ENCODE measurements around the gene SIDT2.
A peak's percentile ranks its signal among the peaks of the same experiment; 100 is the strongest.

The SIDT2 gene

DNA sequence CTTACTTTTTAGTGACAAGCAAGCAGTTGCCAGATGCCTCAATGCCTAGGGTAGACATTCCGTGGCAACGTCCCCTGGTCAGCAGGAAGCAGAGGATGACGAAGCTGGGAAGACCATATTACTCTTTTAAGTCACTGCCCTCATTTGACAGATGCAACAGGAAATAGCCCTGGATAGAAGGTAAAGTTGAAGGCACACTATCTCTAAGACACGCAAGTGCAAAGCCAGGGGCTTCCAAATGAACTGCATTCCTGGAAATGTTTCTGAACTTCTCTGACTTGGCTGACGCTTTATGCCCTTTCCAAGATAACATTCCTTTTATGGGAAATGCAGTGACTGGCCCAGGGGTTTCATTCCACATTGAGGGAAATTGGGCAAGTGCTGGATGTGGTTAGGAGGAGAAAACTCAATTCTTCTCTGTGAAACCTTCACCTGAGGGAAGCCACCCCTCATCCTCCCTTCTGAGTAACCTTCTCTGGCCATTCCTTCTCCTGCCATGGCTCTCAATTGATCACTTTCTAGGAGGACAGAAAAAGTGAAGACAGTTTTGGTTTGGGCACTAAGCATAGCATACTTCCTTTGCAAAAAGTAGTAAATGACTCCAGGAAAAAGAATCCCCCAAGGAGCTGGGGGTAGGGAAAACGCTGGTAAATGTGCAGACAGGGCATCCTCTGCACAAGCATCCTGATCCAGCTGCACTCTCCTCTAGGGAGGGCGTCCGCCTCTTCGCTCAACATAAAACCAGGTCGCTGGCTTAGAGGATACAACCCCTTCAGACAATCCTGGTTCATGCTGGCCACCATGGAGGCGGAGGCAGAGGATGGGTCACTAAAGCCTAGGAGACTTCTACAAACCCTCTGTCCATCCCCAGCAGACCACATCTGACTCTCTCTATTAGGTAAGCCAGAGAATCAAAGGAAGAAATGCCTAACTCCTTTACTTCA, 38.9 kb downstream of the SIDT2 start:
- no peak overlapping the region for H3K4me3 Mint-ChIP-seq
- no peaks in the 10 kb centered on the region for H3K9me3 Mint-ChIP-seq
- no peak overlapping the region for H3K27ac Mint-ChIP-seq
- no peaks in the 10 kb centered on the region for H3K27me3 Mint-ChIP-seq
- peaks cover 7% of the 10 kb centered on the region for H3K4me1 Mint-ChIP-seq
- ATAC-seq = no peak
- H3K36me3 Mint-ChIP-seq = peaks cover 77% of the 10 kb centered on the region

DNA sequence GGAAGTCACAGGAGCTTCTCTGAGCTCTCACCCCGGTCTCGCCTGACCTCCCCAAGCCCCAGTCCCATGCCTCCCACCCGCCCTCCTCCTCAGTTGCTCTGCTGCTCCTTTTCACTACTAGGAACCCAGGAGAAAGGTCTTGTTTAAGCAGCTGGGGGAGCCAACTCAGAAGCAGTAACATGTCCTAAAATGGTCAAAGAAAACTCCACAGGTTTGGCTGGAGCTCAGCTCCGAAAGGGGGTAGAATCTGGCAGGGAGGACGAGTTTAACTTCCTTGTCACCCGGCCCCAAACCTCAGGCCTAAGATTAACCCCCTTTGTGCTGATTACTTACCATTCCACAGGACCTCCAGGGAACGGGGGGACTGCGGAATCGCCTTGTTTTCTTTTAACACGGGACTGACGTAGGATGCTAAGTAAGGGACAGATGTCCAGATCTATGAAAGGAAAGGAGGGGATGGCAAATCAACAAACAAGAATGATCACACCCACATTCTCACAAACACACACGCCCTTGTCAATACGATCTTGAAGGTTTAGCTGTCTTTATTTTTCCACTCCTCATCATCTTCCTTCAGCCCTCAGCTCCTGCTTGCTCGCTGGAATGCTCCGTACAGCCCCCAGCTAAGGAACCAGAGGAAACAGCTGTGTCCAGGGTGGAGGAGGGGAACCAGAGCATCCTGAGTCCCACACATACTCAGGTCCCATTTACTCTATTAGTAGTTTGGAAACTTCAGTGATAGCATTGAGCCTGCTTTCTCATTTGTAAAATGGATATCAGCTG, 39.8 kb downstream of the SIDT2 start:
- no peak overlapping the region for H3K4me3 Mint-ChIP-seq
- no peak overlapping the region for H3K27ac Mint-ChIP-seq

DNA sequence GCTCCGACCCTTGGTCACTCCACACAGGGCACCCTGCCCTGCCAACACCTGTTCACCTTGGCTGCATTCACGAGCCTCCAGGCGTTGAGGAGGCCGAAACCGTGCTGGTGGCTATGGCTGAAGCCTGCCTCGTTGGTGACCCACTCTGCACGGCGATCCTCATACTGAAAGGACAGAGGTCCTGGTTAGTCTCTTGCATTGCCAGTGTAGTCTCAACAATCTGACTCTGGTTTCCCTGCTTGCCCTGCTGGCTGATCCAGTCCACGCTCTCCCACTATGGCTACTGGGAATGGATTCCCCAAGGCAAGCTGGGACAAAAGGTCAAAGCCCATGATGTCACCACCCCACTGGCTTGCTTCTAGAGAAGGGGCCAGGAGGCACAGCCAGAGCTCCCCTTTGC, 40.5 kb downstream of the SIDT2 start:
- ATAC-seq = no peak
- Mint-ChIP-seq H3K9me3 (no peaks in the 10 kb centered on the region), H3K4me3 (no peak overlapping the region), H3K36me3 (peaks cover 75% of the 10 kb centered on the region), H3K4me1 (peaks cover 7% of the 10 kb centered on the region), H3K27ac (peak overlapping the region; percentile 74), H3K27me3 (no peaks in the 10 kb centered on the region)

More for the DNA sequence above, 39.8 kb downstream of the SIDT2 start:
- Mint-ChIP-seq H3K27me3 (no peaks in the 10 kb centered on the region), H3K36me3 (peaks cover 73% of the 10 kb centered on the region), H3K9me3 (no peaks in the 10 kb centered on the region), H3K4me1 (peaks cover 7% of the 10 kb centered on the region)
- no peak for ATAC-seq

DNA sequence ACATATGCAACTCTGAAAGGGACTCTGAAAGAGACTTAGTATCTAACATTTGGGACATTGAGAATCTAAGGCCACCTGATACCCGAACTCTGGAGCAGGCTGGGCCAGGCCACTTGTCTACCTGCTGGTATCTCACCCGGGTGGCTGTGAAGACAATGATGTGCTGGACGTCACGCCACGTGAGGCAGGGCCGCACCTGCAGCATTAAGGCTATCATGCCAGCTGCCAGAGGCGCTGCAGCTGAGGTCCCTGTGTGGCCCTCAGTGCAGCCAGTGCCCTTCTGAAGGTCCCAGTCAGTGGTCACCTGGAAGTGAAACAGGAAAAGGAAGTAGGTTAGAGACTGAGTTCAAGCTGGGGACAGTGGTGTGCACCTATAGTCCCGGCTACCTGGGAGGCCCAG, 40.9 kb downstream of the SIDT2 start:
- H3K27ac Mint-ChIP-seq = peak overlapping the region; percentile 74
- no peaks in the 10 kb centered on the region for H3K27me3 Mint-ChIP-seq
- H3K36me3 Mint-ChIP-seq = peaks cover 75% of the 10 kb centered on the region
- H3K4me3 Mint-ChIP-seq = no peak overlapping the region
- no peak for ATAC-seq
- no peaks in the 10 kb centered on the region for H3K9me3 Mint-ChIP-seq
- peaks cover 7% of the 10 kb centered on the region for H3K4me1 Mint-ChIP-seq

DNA sequence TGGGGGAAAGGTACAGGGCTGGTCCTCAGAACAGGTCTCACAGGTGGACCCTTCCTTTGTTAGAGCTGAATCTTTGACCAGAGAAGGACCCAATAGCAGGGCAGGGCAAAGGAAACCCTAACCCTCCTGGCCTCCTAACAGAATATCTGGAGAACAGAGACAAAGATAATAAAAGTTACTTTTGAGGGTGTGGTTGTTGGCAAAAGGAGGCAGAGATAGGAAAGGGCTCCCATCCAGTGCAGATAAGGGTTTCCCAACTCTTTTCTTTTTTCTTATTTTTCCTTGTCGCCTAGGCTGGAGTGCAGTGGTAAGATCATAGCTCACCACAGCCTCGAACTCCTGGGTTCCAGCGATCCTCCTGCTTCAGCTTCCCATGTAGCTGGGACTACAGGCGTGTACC, 41.5 kb downstream of the SIDT2 start:
- Mint-ChIP-seq H3K9me3 (no peaks in the 10 kb centered on the region), H3K36me3 (peaks cover 75% of the 10 kb centered on the region), H3K4me1 (peaks cover 7% of the 10 kb centered on the region), H3K27ac (no peak overlapping the region), H3K4me3 (no peak overlapping the region), H3K27me3 (no peaks in the 10 kb centered on the region)
- no peak for ATAC-seq

DNA sequence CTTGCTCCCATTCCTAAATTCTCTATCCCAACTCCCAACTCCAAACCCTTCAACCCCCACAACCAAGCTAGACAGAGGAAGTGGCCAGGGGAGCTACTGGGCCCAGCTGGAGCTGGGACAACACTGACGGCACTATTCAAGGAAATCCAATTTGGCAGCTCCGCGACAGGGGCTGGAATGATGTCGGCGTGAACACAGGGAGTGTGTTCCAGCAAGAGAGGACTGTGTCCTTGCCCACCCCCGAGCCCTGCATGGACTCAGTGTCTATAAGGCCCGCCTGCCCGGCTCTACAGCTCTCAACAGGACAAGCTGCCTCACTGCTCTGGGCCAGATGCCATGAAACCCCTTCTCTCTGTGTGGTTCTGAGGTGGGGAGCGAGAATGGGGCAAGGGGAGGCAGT, 42.0 kb downstream of the SIDT2 start:
- no peak for ATAC-seq
- H3K4me3 Mint-ChIP-seq = no peak overlapping the region
- no peak overlapping the region for H3K27ac Mint-ChIP-seq
- no peaks in the 10 kb centered on the region for H3K27me3 Mint-ChIP-seq
- no peaks in the 10 kb centered on the region for H3K9me3 Mint-ChIP-seq
- peaks cover 7% of the 10 kb centered on the region for H3K4me1 Mint-ChIP-seq
- H3K36me3 Mint-ChIP-seq = peaks cover 81% of the 10 kb centered on the region

DNA sequence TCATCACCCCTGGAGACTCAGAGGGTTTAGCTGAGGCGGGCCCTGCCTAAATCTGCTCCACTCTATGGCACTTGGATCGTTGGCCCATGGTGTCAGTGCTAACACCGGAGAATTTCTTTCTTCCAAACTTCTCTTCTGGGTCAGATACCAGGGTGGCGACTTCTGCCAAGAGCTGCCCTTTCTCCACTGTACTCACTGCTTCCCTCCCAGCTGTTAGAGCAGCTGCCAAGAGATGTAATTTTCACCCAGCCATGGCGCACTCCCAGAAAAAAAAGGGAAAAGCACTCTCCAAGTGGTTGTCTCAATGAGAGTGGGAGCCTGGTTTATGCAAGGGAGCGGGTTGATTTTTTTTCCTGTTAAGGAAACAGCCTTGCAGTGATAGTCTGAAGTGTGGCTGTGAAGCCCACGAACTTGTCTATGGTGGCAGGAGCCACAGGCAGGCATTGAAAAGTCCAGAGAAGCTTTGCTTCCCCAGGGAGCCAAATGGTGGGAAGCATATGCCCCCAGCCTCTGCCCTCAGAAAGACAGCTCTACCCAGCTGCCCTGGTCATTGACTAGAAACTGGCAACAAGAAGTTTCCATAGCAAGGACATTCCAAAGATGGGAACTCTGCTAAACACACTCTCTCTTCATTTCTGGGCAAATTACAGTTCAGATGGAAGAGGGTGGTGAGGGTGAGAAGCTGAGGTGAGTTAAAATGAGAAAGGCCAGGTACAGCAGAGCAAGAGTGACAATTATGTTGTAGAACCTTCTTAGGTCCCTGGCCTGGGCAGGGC, 42.6 kb downstream of the SIDT2 start:
- H3K27ac Mint-ChIP-seq = no peak overlapping the region
- no peak for ATAC-seq
- peaks cover 7% of the 10 kb centered on the region for H3K4me1 Mint-ChIP-seq
- no peaks in the 10 kb centered on the region for H3K9me3 Mint-ChIP-seq
- H3K4me3 Mint-ChIP-seq = no peak overlapping the region
- H3K27me3 Mint-ChIP-seq = no peaks in the 10 kb centered on the region
- H3K36me3 Mint-ChIP-seq = peaks cover 86% of the 10 kb centered on the region

DNA sequence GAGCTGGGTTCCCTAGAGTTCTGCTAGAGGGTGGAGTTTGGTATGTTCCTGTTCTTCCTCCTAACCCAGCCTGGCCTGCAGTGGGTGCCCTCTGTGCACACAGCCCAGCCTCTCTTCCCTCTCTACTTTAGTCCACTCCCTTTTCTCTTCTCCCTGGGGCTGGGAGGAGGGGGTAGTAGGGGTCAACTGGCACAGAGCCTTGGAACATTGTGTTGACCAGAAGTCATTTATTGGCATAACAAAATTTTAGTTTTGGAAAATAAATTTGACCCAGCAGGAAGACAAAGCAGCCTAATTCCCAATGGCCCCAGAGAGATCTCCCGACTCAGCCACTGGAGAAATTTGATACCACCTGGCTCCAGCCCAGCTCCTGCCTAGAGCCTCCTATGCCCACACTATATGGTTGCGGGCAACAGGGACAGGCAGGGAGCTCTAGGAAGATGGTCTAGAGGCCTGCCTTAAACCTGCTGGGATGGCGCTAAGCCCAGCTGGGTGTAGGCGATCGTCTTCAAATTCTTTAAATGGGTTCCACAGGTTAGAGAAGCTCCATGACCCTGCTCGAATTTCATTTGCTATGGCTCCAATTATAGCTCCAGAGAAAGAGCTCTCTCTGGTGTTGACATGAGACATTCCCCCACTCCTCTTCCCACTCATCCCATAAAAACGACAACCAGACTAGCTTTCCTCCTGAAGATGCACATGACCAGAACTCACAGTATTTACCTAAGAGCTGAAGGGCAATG, 43.4 kb downstream of the SIDT2 start:
- peaks cover 88% of the 10 kb centered on the region for H3K36me3 Mint-ChIP-seq
- no peak overlapping the region for H3K4me3 Mint-ChIP-seq
- H3K27ac Mint-ChIP-seq = no peak overlapping the region
- no peaks in the 10 kb centered on the region for H3K27me3 Mint-ChIP-seq
- H3K9me3 Mint-ChIP-seq = no peaks in the 10 kb centered on the region
- peaks cover 14% of the 10 kb centered on the region for H3K4me1 Mint-ChIP-seq
- ATAC-seq = no peak

DNA sequence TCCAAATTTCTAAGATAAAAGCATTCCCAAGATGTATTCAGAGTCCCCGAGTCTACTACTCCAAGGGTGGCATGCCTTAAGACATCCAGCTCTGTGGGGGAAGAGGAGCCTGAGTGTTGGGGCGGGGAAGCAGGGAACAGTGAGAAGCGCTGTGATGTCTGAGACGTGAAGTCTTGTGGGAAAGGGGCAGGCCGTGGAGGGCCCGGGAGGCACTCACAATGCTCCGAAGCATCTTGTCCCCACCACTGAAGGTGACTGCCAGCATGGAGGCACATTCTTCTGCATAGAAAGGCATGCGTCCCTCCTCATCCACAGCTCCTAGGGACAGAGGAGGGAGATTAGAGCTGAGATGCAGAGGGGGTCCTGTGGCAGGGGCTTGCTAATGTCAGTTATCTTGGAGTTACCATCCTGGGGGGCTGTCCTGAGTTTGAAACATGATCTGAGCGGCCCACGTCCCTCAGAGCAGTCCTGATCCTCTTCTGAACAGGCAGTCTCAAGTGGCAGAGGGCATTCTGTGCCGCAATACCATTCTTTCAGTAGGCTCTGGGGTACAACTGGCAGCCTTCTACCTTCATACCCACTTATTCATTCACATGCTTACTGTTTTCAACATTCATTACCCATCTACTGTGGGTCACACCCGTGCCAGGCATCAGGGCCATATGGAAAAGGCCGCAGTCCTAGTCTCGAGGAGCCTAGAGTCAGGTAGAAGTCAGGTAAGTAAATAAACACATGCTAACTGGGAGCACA, 44.6 kb downstream of the SIDT2 start:
- ATAC-seq = no peak
- no peaks in the 10 kb centered on the region for H3K27me3 Mint-ChIP-seq
- H3K4me3 Mint-ChIP-seq = no peak overlapping the region
- H3K4me1 Mint-ChIP-seq = peaks cover 18% of the 10 kb centered on the region
- no peaks in the 10 kb centered on the region for H3K9me3 Mint-ChIP-seq
- peaks cover 85% of the 10 kb centered on the region for H3K36me3 Mint-ChIP-seq
- no peak overlapping the region for H3K27ac Mint-ChIP-seq

DNA sequence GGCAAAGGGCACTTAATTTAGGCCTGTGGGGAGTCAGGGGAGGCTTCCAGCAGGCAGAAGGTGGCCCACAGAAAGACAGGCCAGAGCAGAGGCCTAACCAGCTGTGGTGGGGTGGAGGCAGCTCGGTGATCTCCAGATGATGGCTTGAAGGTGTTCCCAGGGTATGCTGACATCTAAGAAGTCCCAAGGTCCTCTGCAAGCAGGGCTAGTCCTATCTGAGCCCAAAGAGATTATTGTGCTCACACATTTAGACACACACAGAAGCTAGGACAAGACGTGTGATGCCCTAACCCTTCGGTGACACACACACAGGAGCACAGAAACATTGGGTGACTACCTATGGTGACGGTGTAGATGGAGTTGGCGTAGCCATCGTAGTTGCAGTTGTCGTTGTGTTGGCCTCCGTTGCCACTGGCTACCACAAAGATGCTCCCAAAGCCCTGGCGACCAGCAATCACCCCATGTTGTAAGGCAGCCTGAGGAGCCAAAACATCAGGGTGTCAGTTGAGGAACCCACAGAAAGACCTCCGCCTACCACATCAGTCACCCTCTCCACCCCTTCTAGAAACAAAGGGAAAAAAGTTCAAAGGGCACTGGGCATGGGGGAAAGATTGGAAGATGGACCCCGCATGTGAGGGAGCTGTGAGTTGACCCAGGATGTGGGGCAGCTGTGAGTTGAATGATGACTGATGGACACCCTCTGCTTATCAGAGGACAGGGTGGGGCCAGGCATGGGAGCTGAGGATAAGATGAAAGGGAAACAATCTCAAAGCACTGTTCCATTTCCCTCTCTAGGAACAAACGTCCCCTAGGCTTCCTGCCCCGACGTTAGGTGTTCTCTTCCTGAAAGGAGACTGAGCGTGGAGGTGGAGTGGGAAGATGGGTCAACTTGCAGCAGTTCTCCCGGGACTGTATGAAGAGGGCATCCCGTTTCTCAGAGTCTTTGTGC, 45.5 kb downstream of the SIDT2 start:
- H3K27ac Mint-ChIP-seq = peak overlapping the region; percentile 27
- no peaks in the 10 kb centered on the region for H3K9me3 Mint-ChIP-seq
- ATAC-seq = no peak
- H3K36me3 Mint-ChIP-seq = peaks cover 85% of the 10 kb centered on the region
- no peak overlapping the region for H3K4me3 Mint-ChIP-seq
- H3K4me1 Mint-ChIP-seq = peaks cover 21% of the 10 kb centered on the region
- no peaks in the 10 kb centered on the region for H3K27me3 Mint-ChIP-seq

DNA sequence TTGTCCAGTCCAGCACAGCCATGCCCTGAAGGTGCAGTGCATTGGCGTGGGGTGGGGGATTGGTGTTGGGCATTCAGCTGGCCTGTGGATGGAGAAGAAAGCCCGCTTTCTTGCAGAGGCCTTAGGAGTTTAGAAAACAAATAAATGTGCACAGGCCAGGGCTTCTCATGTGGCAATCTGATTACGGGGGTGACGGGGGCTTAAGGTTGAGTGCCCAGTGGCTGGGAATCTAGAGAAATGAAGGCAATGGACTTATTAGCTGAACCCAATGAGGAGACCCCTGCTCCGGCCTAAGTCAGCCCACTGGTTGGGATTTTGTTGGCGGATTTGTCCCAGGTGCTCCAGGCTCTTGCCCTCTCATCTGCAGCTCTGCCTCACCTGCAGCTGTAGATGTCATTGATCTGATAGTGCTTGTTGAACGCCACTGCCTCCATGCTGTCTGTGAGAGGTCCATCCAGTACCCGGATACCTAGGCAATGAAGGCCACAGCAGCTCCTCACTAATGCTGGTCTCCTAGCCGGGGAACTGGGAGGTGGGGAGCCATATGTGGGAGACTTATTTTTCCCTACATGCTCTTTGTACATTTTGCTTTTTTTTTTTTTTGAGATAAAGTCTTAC, 47.1 kb downstream of the SIDT2 start:
- Mint-ChIP-seq H3K36me3 (peaks cover 83% of the 10 kb centered on the region), H3K4me1 (peaks cover 32% of the 10 kb centered on the region), H3K27ac (peak overlapping the region; percentile 43), H3K9me3 (no peaks in the 10 kb centered on the region), H3K4me3 (no peak overlapping the region), H3K27me3 (no peaks in the 10 kb centered on the region)
- no peak for ATAC-seq

DNA sequence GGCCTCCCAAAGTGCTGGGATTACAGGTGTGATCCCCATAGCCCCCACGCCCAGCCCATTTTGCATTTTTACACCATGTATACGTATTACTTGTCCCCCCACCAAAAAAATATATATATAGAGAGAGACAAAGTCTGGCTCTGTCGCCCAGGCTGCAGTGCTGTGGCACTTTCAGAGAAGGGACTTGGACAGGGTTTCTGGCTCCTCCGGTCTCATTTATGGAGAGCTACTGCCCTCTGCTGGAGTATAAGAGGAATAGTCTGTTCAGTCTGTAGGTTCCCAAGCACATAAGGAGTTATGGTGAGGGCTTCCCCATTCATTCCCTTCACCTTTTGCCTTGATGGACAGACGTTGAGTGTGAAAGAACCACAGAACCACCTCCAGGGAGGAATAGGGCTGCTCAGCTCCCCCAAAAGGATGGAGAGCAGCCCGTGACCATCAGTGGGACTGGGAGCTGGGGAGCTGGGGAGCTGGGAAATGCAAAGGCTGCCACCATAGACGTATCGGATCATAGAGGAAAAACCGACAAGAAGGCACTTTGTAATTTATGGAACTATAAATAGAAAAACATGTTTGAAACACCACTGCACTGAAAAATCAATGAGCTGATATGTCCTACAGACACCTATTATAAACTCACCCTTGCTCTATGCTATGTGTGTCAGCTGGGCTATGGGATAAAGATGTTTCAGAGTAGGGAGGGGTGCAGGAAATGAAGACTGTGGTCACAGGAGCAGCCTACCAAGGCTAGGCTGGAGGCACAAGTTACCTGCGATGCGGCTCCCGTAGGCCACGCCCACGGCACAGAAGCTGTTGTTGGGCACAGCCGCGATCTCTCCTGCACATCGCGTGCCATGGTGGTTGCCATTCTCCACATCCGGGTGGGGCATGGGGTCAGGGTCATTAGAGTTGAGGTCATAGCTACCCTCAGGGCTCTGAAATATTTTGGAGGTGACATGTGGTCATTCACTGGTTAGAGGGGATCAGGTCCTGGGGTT, 48.1 kb downstream of the SIDT2 start:
- H3K4me3 Mint-ChIP-seq = no peak overlapping the region
- no peaks in the 10 kb centered on the region for H3K27me3 Mint-ChIP-seq
- H3K27ac Mint-ChIP-seq = peak overlapping the region; percentile 43
- H3K9me3 Mint-ChIP-seq = no peaks in the 10 kb centered on the region
- H3K36me3 Mint-ChIP-seq = peaks cover 76% of the 10 kb centered on the region
- H3K4me1 Mint-ChIP-seq = peaks cover 41% of the 10 kb centered on the region
- ATAC-seq = peak; percentile 72

Data from stimulated activated memory B cell treated with anti-CD40 and anti-IgM and Interleukin-4, amounts not matched to agents 10 μg/mL and 1 μg/mL and 100 μg/mL, for 72 hours (primary cell).